ENCODE measurements around the gene GTPBP8. TPM values are rescaled to one million over a fixed set of nuclear protein-coding genes. Genes with fewer than 3 reads are reported as not detected.

Gene GTPBP8
- 35.7 and 49.2 TPM in 2 replicates for total RNA-seq

GRCh38 chr3:112990672-112991602 is at the start of gene GTPBP8:
GTPBP8 (plus strand) TSS chr3:112990984; CDS start chr3:112991000, 16 bp downstream.

GRCh38 chr3:112974894-112975293 is 15.9 kb upstream of the GTPBP8 start, which contains the start of gene CD200R1:
CD200R1 (minus strand) TSS chr3:112975103; CDS start chr3:112974857, 246 bp downstream.

Other genes starting within 250 kb of the GTPBP8 start
- not detected in 2 replicates for gene CD200R1L, start 144.1 kb upstream of the GTPBP8 start, total RNA-seq
- gene CD200R1, start 15.9 kb upstream of the GTPBP8 start, total RNA-seq = 0.07 TPM in 1 of 2 replicates, not detected in the other
- gene BOC, start 220.6 kb downstream of the GTPBP8 start, total RNA-seq = 0.40 and 0.86 TPM in 2 replicates